Transverse colon (tissue), 3 donors: ENCODE results near the gene RRBP1.

Source experiments
- POLR2A ChIP-seq: fragments of 450-650 bp; IDR thresholded peaks from one replicate; pipeline ENCODE4 v1.6.1; 2016; ENCODE audit warnings: antibody characterized with exemption, mild to moderate bottlenecking, moderate library complexity
- TF ChIP-seq, protein P1 (sequence below), 5 experiments: fragments of 200-600 bp in 3 of 5; fragments of 450-650 bp in 2 of 5; sonication (generic) in 3 of 5; IDR thresholded peaks; 1 replicate in 2 of 5; 2 replicates in 3 of 5; pipeline ENCODE4 v1.5.1; 2016 to 2017; ENCODE audit warnings: antibody characterized with exemption in 5 of 5, inconsistent platforms in 3 of 5, mild to moderate bottlenecking in 2 of 5, moderate library complexity in 1 of 5

DNA sequence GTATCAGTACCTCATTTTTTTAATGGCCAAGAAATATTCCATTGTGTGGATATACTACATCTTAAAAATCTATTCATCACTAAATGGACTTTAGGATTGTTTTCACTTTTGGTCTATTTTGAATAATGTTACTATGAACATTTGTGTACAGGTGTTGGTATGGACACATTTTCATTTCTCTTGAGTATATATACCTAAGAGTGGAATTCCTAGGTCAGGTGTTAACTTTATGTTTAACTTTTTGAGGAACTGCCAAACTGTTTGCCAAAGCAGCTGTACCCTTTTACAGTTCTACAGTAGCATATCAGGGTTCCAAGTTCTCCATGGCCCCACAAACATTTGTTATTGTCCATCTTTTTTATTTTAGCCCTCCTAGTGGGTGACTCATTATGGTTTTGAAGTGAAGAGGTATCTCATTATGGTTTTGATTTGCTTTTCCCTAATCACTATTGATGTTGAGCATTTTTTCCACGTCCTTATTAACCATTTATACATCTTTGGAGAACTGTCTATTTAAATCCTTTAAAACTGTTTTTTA lies 84.0 kb downstream of the RRBP1 start:
- no peak for TF ChIP-seq POLR2A
- TF ChIP-seq, protein P1, sequence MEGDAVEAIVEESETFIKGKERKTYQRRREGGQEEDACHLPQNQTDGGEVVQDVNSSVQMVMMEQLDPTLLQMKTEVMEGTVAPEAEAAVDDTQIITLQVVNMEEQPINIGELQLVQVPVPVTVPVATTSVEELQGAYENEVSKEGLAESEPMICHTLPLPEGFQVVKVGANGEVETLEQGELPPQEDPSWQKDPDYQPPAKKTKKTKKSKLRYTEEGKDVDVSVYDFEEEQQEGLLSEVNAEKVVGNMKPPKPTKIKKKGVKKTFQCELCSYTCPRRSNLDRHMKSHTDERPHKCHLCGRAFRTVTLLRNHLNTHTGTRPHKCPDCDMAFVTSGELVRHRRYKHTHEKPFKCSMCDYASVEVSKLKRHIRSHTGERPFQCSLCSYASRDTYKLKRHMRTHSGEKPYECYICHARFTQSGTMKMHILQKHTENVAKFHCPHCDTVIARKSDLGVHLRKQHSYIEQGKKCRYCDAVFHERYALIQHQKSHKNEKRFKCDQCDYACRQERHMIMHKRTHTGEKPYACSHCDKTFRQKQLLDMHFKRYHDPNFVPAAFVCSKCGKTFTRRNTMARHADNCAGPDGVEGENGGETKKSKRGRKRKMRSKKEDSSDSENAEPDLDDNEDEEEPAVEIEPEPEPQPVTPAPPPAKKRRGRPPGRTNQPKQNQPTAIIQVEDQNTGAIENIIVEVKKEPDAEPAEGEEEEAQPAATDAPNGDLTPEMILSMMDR (IDR thresholded peaks at IDR 0.05): no peak
